Forelimb muscle (tissue), 1 donor: Measurements from ENCODE around the gene NUBP1. TPM values are rescaled to one million over a fixed set of nuclear protein-coding genes. Genes with fewer than 3 reads are reported as not detected.
"Not testable (repeated sequence)": the region's sequence is repeated elsewhere in the genome, so short reads cannot be mapped to it uniquely, and the experiment has no call there.

ENCODE experiments used
- DNase-seq: peaks from one replicate; pipeline ENCODE4 v3.0.0-alpha.2; 2013; ENCODE audit warnings: low read depth
- polyA plus RNA-seq: library from polyadenylated mRNA; unstranded; fragments of 120-200 nt; gene quantifications from one replicate; pipeline ENCODE4 v1.2.1, GENCODE V29; 2013; ENCODE audit not compliant: insufficient read length

NUBP1 gene
- polyA plus RNA-seq, 1 donor: 31.2 TPM

- DNase-seq: no peak
Measured at GRCh38 chr16:10751291-10751697, 7.7 kb downstream of the NUBP1 start.

GRCh38 chr16:10752843-10753523, 9.3 kb downstream of the NUBP1 start:
- no peak for DNase-seq

DNA sequence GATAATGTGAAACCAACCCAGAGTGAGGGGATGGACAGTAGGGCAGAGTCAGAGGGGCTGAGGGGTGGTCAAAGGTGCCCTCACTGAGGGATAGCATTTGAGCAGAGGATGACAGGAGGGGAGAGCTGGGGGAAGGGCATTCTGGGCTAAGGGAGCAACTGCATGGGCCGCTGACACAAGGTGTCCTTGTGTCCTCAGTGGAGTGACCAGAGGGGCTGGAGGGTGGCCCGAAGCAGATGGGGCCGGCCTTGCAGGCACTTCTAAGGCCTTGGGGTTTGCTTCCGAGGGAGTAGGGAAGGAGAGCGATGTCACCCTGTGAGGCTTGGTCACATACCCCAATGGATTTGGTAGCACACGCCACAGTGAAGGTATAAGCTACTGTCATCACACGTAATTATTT, 10.0 kb downstream of the NUBP1 start:
- DNase-seq: no peak

GRCh38 chr16:10754941-10755340, 11.3 kb downstream of the NUBP1 start:
- no peak for DNase-seq

- no peak for DNase-seq
Measured at GRCh38 chr16:10756574-10756973, 12.9 kb downstream of the NUBP1 start.

DNA sequence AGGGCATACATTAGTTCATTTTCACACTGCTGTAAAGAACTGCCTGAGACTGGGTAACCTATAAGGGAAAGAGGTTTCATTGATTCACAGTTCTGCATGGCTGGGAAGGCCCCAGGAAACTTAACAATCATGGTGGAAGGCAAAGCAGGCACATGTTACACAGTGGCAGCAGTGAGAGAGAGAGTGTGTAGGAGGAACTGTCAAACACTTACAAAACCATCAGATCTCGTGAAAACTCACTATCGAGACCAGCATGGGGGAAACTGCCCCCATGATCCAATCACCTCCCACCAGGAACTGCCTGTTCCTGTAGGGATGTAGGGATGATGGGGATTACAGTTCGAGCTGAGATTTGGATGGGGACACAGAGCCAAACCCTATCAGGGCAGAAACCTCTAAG, 17.2 kb downstream of the NUBP1 start:
- no peak for DNase-seq

GRCh38 chr16:10761373-10761772, 17.7 kb downstream of the NUBP1 start:
- no peak for DNase-seq

DNA sequence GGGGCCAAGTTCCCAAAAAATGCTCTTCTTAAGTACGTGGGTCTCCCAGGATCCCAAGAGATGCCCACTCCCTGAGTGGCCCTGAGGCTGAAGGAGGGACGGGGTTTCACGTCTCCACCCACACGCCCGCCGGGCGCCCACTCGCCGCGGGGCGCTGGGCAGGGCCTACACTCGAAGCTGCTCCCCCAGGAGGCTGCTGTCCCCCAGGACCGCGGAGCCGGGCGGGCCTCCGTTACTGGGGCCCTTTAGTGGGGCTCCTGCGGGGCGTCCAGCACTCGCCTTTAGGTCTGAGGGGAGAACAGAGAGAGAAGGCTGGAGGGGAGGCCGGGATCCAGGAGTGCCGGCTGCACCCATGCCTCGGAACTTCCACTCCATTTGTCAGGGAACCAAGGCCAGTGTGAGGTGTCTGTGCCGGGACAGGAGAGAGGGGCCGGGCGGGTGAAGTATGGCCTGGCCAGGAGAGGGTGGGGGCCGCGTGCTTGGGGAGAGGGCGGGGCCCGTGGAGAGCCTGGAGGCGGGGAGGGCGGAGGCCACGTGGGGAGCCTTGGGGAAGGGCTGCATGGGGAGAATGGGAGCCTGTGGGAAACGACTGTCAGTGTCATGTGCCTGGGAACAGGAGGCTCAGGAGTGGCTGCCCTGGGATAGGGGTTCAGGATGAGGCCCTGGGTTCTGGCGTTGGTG, 18.8 kb downstream of the NUBP1 start:
- no peak for DNase-seq

- no peak for DNase-seq
Measured at GRCh38 chr16:10763456-10763855, 19.8 kb downstream of the NUBP1 start.

GRCh38 chr16:10765772-10766171, 22.1 kb downstream of the NUBP1 start:
- no peak for DNase-seq

DNA sequence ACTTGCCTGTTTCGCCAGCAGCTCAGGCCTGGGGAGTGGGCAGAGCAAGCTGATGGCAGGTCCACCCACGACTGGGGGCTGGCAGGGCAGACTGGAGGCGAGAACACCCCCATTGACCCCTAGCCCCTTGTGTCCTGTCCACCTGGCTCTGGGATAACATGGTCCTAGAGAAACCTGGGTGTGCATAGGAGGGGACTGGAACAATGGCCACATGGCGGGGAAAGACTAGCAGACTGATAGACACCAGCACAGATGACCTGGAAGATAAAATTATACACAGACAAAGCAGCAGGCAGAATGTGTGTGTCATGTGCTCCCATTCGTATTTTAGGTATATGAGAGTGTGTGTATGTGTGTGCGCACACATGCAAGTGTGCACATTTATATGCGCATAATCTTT, 23.5 kb downstream of the NUBP1 start:
- no peak for DNase-seq

- no peak for DNase-seq
Measured at GRCh38 chr16:10769381-10769780, 25.7 kb downstream of the NUBP1 start.

GRCh38 chr16:10770907-10771306, 27.3 kb downstream of the NUBP1 start:
- DNase-seq: no peak

DNA sequence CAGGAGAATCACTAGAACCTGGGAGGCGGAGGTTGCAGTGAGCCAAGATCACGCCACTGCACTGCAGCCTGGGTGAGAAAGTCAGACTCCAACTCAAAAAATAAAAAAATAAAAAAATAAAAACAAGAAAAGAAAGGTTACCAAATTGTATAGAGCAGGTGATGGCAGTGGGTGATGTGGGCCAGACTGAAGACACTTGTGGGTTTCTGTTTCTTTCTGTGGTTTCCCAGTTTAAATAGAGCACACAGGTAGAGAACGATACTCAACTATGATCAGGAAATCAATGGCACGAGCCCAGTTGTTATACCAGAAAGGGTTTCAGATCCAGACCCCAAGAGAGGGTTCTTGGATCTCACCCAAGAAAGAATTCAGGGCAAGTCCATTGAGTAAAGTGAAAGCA, 32.6 kb downstream of the NUBP1 start:
- DNase-seq: no peak

DNA sequence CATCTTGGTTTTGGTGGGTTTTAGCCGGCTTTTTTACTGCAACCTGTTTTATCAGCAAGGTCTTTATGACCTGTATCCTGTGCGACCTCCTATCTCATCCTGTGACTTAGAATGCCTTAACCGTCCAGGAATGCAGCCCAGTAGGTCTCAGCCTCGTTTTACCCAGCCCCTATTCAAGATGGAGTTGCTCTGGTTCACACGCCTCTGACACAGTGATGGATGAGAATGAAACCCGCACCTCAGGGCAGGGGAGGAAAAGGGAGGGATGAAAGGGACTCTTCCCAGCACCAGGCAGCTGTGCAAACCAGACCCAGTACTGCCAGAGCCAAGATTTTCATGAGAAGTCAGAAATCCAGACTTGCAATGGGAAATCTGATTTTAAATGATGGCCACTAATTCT, 33.3 kb downstream of the NUBP1 start:
- not testable (repeated sequence) for DNase-seq

- no peak for DNase-seq
Measured at GRCh38 chr16:10777356-10777755, 33.7 kb downstream of the NUBP1 start.

- not testable (repeated sequence) for DNase-seq
Measured at GRCh38 chr16:10779908-10780307, 36.3 kb downstream of the NUBP1 start.

DNA sequence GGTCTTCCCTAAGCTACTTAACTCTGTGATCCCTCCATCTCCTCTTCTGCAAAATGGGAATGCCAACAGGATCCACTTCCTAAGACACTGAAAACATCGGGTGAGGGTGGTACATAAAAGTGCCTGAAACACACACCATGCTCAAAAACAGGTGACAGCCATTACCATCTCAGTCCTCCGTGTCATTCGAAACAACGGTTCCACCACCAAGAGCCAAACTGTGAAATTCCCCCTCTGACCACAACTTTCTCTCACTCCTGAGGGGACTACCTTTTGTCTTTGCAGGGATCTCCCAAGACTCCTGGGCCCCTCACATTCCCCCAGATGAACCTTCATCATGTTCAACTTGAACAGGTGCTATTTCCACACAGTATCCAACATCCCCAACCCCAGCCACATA, 37.0 kb downstream of the NUBP1 start:
- DNase-seq: no peak

DNA sequence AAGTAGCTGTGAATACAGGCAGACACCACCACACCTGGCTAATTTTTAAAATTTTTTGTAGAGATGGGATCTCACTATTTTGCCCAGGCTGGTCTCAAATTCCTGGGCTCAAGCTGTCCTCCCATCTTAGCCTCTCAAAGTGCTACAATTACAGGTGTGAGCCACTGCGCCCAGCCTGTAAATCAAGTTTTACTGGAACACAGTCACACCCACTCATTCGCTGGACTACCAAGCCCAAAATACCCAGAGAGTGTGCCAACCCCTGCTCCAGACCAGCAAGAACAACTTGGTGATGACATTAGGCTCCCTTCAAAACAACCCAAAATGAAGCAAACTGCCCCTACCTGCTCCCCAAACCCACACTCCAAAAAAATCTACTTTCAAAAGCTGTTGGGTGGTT, 39.0 kb downstream of the NUBP1 start:
- no peak for DNase-seq

DNA sequence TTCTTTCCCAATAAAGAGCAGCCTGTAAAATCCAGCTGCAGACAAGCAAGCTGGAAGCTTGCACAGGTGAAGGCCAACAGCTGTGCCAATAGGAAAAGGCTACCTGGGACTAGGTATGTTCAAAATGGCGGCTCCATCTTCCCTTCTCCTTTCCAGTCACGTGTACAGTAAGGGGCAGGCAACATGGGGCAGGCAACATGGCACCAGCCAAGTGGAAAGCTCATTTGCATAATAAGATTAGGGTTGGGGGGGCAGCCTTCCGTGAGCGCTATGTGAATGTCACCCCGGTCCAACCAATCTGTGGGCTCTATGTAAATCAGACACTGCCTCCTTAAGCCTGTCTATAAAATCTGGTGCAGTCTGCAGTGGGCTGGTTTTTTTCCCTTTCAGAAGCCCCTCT, 43.7 kb downstream of the NUBP1 start:
- no peak for DNase-seq

DNA sequence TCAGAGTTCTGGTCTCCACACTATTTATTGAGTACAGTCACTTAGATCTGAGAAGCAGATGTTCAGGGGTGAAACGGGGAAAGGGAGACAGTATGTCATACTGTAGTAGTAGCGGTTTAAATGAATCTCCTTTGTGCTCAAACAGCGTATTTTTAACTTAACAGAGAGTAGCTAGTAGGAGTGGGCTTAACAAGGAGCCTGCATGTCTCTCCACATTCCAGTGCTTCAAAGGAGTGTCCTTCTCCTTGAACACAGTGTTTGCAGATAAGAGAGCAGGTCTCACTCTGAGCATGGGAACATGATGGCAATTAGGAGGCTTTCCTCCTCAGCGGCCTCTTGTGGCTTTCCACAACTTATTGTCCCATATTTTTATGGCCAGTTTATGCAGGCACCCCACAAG, 45.0 kb downstream of the NUBP1 start:
- DNase-seq: not testable (repeated sequence)

- no peak for DNase-seq
Measured at GRCh38 chr16:10791048-10791447, 47.4 kb downstream of the NUBP1 start.

DNA sequence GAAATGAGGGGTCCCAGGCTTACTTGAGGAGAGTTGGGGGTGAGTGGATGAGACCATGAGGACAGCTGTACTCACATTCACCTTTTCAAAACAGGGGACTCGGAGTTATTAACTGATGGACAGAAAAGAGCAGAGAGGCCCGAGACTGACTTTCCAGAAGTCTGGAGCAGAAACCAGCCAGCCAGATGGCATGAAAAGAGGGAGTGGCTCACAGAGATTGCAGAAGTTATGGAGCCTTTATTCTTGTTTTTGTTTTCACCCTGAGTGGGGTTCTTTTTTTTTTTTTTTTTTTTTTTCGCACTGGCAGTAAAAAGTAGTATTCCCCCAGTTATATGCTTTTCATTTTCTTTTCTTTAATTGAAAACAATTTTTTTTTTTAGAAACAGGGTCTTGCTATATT, 56.1 kb downstream of the NUBP1 start:
- no peak for DNase-seq

DNA sequence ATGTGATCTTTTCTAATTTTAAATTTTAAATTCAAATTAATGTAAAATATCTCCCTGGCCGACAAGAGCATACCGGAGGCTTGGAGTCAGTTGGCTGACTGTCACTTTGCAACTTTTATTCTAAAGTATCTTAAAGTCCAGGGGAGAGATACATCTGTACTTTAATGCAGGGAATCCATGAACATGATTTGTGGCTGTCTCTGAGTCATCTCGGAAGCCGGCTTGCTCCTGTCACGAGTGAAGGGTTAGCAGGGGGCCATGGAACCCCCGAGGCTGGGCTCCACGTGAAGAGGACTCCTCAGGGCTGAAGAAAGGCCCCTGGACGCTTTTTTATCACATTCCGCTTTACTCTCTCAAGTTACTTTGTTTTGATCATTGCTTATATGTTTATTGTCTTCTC, 61.7 kb downstream of the NUBP1 start:
- DNase-seq: no peak
